Osteoblast (primary cell): Measurements from ENCODE around the gene MCM10. TPM values are rescaled to one million over a fixed set of nuclear protein-coding genes. Genes with fewer than 3 reads are reported as not detected.
A peak's percentile ranks its signal among the peaks of the same experiment; 100 is the strongest.

Experiments used
- DNase-seq: peaks from one replicate; pipeline ENCODE4 v3.0.0; 2011; ENCODE audit warnings: low spot score, mixed read lengths; ENCODE audit not compliant: insufficient read length; ENCODE audit errors: missing footprints
- H2AFZ ChIP-seq: 2 replicates; pipeline ENCODE4 v1.6.0; 2011; ENCODE audit warnings: mild to moderate bottlenecking, low read length
- H3K27ac ChIP-seq: 2 replicates; pipeline ENCODE4 v1.5.1; 2011; ENCODE audit warnings: mild to moderate bottlenecking, low read depth, low read length, moderate library complexity
- H3K27me3 ChIP-seq: 2 replicates; pipeline ENCODE4 v1.6.0; 2012; ENCODE audit warnings: mild to moderate bottlenecking, control low read depth, inconsistent platforms, low read length, moderate library complexity; ENCODE audit not compliant: insufficient read depth
- H3K36me3 ChIP-seq: 2 replicates; pipeline ENCODE4 v1.5.1; 2011; ENCODE audit warnings: mild to moderate bottlenecking, low read length, control low read depth, moderate library complexity; ENCODE audit not compliant: insufficient read depth
- H3K4me1 ChIP-seq: 2 replicates; pipeline ENCODE4 v1.5.1; 2011; ENCODE audit warnings: mild to moderate bottlenecking, low read length, control low read depth, moderate library complexity; ENCODE audit not compliant: insufficient read depth
- H3K4me2 ChIP-seq: 2 replicates; pipeline ENCODE4 v1.6.0; 2011; ENCODE audit warnings: mild to moderate bottlenecking, low read length; ENCODE audit not compliant: insufficient read depth
- H3K4me3 ChIP-seq: fragments of 200-600 bp; sonication (generic); 3 replicates; pipeline ENCODE4 v1.5.1; 2012; ENCODE audit warnings: mild to moderate bottlenecking, low read length, inconsistent platforms; ENCODE audit not compliant: insufficient read depth
- H3K79me2 ChIP-seq: 2 replicates; pipeline ENCODE4 v1.6.0; 2012; ENCODE audit warnings: mild to moderate bottlenecking, low read length, control low read depth, inconsistent platforms; ENCODE audit not compliant: insufficient read depth
- H3K9me3 ChIP-seq: 2 replicates; pipeline ENCODE4 v1.5.1; 2011; ENCODE audit warnings: low read depth, low read length, control low read depth
- H4K20me1 ChIP-seq: 2 replicates; pipeline ENCODE4 v1.6.0; 2012; ENCODE audit warnings: mild to moderate bottlenecking, low read length, control low read depth; ENCODE audit not compliant: insufficient read depth
- total RNA-seq: library from RNA; depleted of rRNA; stranded (reverse); fragments of >200 nt; gene quantifications from 2 replicates; pipeline ENCODE4 v1.2.3, GENCODE V29; 2012
- TF ChIP-seq, protein P1 (sequence below): IDR thresholded peaks from 2 replicates; pipeline ENCODE4 v1.5.1; 2011; ENCODE audit warnings: mild to moderate bottlenecking, low read depth, low read length, moderate library complexity; ENCODE audit errors: extremely low read depth

The MCM10 gene
- total RNA-seq, 1 donor = 1.4 TPM

DNA sequence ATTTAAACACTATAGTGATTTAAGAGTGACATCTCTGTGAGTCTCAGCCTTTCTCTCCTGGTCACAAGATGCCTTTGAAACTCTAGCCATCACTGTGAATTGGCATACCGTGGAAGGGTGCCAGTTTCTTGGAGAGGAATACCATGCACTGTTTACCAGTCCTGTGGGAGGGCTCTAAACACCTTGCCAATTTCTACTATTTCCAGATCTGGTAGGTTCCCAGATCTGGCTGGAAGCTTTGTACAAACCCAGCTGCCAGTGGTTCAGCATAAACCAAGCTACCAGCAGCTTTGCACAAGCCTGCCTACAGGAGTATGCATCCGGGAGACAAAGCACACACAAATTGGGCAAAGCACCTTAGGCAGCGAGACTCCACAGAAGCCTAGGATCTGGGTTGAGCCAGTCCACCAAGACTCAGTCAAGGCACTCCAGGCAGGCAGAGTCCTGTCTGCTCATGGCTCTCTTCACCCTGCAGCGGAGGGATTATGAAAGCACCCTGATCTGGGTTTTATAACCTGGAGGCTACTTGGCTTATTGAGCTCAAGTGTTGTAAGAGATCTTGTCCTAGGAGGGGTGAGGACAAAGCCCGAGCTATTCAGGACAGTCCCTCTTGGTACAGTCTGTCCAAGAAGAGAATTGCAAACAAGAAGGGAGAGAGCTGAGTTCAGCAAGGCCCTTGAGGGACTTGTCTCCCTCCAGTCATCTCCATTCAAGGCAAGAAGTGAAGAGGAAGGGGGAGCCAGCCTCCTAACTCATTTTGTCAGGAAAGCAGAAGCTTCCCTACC is 23.6 kb downstream of the MCM10 start:
- no peak overlapping the region for H3K4me3 ChIP-seq
- no peaks in the 10 kb centered on the region for H4K20me1 ChIP-seq
- H3K36me3 ChIP-seq = peaks cover 14% of the 10 kb centered on the region
- H3K4me1 ChIP-seq = peaks cover 5% of the 10 kb centered on the region
- H3K9me3 ChIP-seq = no peaks in the 10 kb centered on the region
- DNase-seq = peak; percentile 36
- no peak overlapping the region for H3K4me2 ChIP-seq
- TF ChIP-seq, protein P1, sequence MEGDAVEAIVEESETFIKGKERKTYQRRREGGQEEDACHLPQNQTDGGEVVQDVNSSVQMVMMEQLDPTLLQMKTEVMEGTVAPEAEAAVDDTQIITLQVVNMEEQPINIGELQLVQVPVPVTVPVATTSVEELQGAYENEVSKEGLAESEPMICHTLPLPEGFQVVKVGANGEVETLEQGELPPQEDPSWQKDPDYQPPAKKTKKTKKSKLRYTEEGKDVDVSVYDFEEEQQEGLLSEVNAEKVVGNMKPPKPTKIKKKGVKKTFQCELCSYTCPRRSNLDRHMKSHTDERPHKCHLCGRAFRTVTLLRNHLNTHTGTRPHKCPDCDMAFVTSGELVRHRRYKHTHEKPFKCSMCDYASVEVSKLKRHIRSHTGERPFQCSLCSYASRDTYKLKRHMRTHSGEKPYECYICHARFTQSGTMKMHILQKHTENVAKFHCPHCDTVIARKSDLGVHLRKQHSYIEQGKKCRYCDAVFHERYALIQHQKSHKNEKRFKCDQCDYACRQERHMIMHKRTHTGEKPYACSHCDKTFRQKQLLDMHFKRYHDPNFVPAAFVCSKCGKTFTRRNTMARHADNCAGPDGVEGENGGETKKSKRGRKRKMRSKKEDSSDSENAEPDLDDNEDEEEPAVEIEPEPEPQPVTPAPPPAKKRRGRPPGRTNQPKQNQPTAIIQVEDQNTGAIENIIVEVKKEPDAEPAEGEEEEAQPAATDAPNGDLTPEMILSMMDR = no peak
- no peaks in the 10 kb centered on the region for H3K79me2 ChIP-seq
- no peak overlapping the region for H3K27ac ChIP-seq
- H2AFZ ChIP-seq = no peak overlapping the region
- H3K27me3 ChIP-seq = no peaks in the 10 kb centered on the region

DNA sequence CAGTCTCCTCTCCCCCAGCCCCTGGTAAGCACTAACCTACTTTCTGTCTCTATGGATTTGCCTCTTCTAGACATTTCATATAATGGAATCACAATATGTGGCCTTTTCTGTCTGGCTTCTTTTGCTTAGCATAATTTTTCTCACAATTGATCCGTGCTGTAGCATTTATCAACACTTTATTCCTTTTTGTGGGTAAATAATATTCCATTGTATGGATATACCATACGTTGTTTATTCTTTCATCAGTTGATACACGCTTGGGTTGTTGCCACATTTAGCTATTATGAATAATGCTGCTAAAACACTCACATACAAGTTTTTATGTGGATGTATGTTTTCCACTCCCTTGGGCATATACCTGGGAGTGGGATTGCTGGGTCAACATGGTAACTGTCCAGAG is 25.8 kb downstream of the MCM10 start:
- H3K79me2 ChIP-seq = no peaks in the 10 kb centered on the region
- H3K27me3 ChIP-seq = no peaks in the 10 kb centered on the region
- H2AFZ ChIP-seq = no peak overlapping the region
- peaks cover 5% of the 10 kb centered on the region for H3K4me1 ChIP-seq
- no peak overlapping the region for H3K27ac ChIP-seq
- no peaks in the 10 kb centered on the region for H4K20me1 ChIP-seq
- H3K36me3 ChIP-seq = peaks cover 9% of the 10 kb centered on the region
- H3K9me3 ChIP-seq = no peaks in the 10 kb centered on the region
- TF ChIP-seq, protein P1 = no peak
- no peak for DNase-seq
- H3K4me3 ChIP-seq = no peak overlapping the region
- H3K4me2 ChIP-seq = no peak overlapping the region

DNA sequence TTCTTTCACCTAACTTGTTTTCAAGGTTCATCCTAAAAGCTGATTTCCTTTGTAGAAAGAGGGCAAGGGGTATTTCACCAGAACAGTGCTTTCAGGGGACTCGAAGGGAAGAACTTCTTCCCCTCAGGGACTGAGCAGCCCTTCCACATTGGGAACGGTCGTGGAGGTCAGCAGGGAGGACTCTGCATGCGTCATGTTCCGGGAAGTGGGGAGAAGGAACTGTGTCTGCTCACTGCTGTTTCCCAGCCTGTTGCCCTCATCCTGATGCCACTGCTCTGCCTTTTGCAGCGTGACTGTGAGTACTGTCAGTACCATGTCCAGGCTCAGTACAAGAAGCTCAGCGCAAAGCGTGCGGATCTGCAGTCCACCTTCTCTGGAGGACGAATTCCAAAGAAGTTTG is 27.2 kb downstream of the MCM10 start:
- Histone ChIP-seq H3K4me3 (no peak overlapping the region), H3K27me3 (no peaks in the 10 kb centered on the region), H3K4me2 (no peak overlapping the region), H3K27ac (no peak overlapping the region), H3K36me3 (peaks cover 12% of the 10 kb centered on the region), H3K9me3 (no peaks in the 10 kb centered on the region), H3K79me2 (no peaks in the 10 kb centered on the region), H3K4me1 (peaks cover 5% of the 10 kb centered on the region), H4K20me1 (no peaks in the 10 kb centered on the region), H2AFZ (no peak overlapping the region)
- TF ChIP-seq, protein P1 = no peak
- peak; percentile 26 for DNase-seq

DNA sequence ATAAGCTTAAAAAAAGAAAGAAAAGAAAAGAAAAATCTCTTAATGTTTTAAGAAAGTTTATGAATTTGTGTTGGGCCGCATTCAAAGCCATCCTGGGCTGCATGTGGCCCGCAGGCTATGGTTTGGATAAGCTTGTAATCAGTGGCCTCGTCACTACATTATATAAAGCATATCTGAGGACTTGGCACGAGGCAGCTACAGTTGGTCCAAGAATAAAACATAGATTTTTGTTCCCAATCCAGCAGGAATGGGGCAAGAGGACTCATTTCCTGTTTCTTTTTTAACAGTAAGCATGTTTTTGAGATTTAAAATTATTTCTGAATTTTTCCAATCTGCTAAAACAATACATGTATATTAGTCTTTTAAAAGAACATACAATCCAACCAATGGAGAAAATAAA is 28.6 kb downstream of the MCM10 start:
- TF ChIP-seq, protein P1 = no peak
- Histone ChIP-seq H4K20me1 (no peaks in the 10 kb centered on the region), H3K36me3 (peaks cover 10% of the 10 kb centered on the region)

More for the DNA sequence above, 28.6 kb downstream of the MCM10 start:
- H2AFZ ChIP-seq = peak overlapping the region; percentile 48
- H3K4me1 ChIP-seq = peaks cover 5% of the 10 kb centered on the region
- H3K27ac ChIP-seq = no peak overlapping the region
- H3K4me3 ChIP-seq = no peak overlapping the region
- H3K9me3 ChIP-seq = no peaks in the 10 kb centered on the region
- H3K79me2 ChIP-seq = no peaks in the 10 kb centered on the region
- no peaks in the 10 kb centered on the region for H3K27me3 ChIP-seq
- no peak overlapping the region for H3K4me2 ChIP-seq
- peak; percentile 82 for DNase-seq
